Measurements from ENCODE around the gene SLU7.
"Not testable (repeated sequence)": the region's sequence is repeated elsewhere in the genome, so short reads cannot be mapped to it uniquely, and the experiment has no call there.

SLU7 gene

DNA sequence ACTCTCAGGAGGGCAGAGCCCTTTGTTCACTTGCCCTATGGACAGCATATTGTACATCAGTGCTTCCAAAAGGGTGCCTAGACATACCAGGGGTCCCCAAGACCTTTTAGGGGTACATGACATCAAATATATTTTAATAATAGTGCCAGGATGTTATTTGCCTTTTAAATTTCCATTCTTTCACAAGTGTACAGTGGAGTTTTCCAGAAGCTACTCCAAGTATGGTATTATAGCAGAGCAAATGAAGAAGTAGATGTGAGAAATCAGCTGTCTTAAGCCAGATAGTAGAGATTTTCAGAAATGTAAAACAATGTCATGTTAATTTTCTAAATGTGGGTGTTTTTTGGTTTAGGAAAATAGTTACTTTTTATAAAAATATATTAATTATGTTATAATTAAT lies 18.4 kb upstream of the SLU7 start:
- Histone ChIP-seq H3K27me3 (ENCODE audit: control insufficient read depth in 2 of 2, insufficient read depth in 2 of 2, low read length in 2 of 2) (no peaks in the 10 kb centered on the region), H3K4me1 (ENCODE audit: control insufficient read depth in 2 of 2, insufficient read depth in 2 of 2, low read length in 2 of 2) (peaks cover 5 to 8% of the 10 kb centered on the region in 2 donors), H3K9me3 (ENCODE audit: control insufficient read depth in 2 of 2, low read length in 2 of 2) (no peaks in the 10 kb centered on the region), H3K36me3 (ENCODE audit: control insufficient read depth in 2 of 2, insufficient read depth in 2 of 2, low read length in 2 of 2) (no peaks in the 10 kb centered on the region), H3K27ac (ENCODE audit: low read depth in 2 of 2, low read length in 2 of 2) (no peak overlapping the region), H3K9ac (ENCODE audit: low read depth in 1 of 2, low read length in 2 of 2) (no peak overlapping the region), H3K4me3 (ENCODE audit: low read length in 2 of 2) (no peak overlapping the region)

DNA sequence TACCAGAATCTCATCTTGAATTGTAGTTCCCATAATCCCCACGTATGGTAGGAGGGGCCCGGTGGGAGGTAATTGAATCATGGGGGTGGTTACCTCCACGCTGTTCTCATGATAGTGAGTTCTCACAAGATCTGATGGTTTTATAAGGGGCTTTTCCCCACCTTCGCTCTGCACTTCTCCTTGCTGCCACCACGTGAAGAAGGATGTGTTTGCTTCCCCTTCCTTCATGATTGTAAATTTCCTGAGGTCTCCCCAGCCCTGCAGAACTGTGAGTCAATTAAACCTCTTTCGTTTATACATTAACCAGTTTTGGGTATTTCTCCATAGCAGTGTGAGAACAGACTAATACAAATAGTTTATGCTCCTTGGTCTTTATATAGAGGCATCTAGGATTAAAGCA lies 17.8 kb upstream of the SLU7 start:
- not testable (repeated sequence) for H3K4me3 ChIP-seq (ENCODE audit: low read length in 2 of 2); H3K36me3 ChIP-seq (ENCODE audit: control insufficient read depth in 2 of 2, insufficient read depth in 2 of 2, low read length in 2 of 2); H3K9me3 ChIP-seq (ENCODE audit: control insufficient read depth in 2 of 2, low read length in 2 of 2); H3K4me1 ChIP-seq (ENCODE audit: control insufficient read depth in 2 of 2, insufficient read depth in 2 of 2, low read length in 2 of 2); H3K27ac ChIP-seq (ENCODE audit: low read depth in 2 of 2, low read length in 2 of 2); H3K27me3 ChIP-seq (ENCODE audit: control insufficient read depth in 2 of 2, insufficient read depth in 2 of 2, low read length in 2 of 2); H3K9ac ChIP-seq (ENCODE audit: low read depth in 1 of 2, low read length in 2 of 2)

GRCh38 chr5:160436017-160436416 lies 17.1 kb upstream of the SLU7 start:
- H3K36me3 ChIP-seq (ENCODE audit: control insufficient read depth in 2 of 2, insufficient read depth in 2 of 2, low read length in 2 of 2): no peaks in the 10 kb centered on the region
- no peak overlapping the region for H3K27ac ChIP-seq (ENCODE audit: low read depth in 2 of 2, low read length in 2 of 2)
- H3K4me3 ChIP-seq (ENCODE audit: low read length in 2 of 2): no peak overlapping the region
- no peaks in the 10 kb centered on the region for H3K9me3 ChIP-seq (ENCODE audit: control insufficient read depth in 2 of 2, low read length in 2 of 2)
- no peak overlapping the region for H3K9ac ChIP-seq (ENCODE audit: low read depth in 1 of 2, low read length in 2 of 2)
- no peaks in the 10 kb centered on the region for H3K27me3 ChIP-seq (ENCODE audit: control insufficient read depth in 2 of 2, insufficient read depth in 2 of 2, low read length in 2 of 2)
- H3K4me1 ChIP-seq (ENCODE audit: control insufficient read depth in 2 of 2, insufficient read depth in 2 of 2, low read length in 2 of 2): peaks cover 5 to 8% of the 10 kb centered on the region in 2 donors

DNA sequence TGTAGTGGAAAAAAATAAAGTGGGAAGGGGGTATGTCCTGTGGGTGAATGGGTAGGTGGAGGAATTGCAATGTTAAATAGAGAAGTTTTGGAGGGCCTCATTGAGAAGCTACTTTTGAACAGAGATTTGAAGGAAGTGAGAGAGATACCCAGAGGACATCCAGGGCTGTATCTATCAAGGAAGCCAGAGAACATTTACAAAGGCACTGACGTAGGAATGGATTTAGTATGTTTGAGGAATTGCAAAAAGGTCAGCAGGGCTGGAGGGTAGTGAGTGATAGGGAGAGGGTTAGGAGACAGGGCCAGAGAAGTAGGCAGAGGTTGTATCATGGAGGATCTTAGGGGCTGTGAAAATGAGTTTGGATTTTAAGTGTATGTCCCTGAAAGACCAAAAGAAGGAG lies 16.7 kb upstream of the SLU7 start:
- H3K9ac ChIP-seq (ENCODE audit: low read depth in 1 of 2, low read length in 2 of 2): no peak overlapping the region
- no peaks in the 10 kb centered on the region for H3K36me3 ChIP-seq (ENCODE audit: control insufficient read depth in 2 of 2, insufficient read depth in 2 of 2, low read length in 2 of 2)
- no peaks in the 10 kb centered on the region for H3K27me3 ChIP-seq (ENCODE audit: control insufficient read depth in 2 of 2, insufficient read depth in 2 of 2, low read length in 2 of 2)
- no peak overlapping the region for H3K4me3 ChIP-seq (ENCODE audit: low read length in 2 of 2)
- H3K27ac ChIP-seq (ENCODE audit: low read depth in 2 of 2, low read length in 2 of 2): no peak overlapping the region
- peaks cover 5 to 8% of the 10 kb centered on the region in 2 donors for H3K4me1 ChIP-seq (ENCODE audit: control insufficient read depth in 2 of 2, insufficient read depth in 2 of 2, low read length in 2 of 2)
- H3K9me3 ChIP-seq (ENCODE audit: control insufficient read depth in 2 of 2, low read length in 2 of 2): no peaks in the 10 kb centered on the region

GRCh38 chr5:160434022-160434531 lies 15.2 kb upstream of the SLU7 start:
- H3K4me3 ChIP-seq (ENCODE audit: low read length in 2 of 2): no peak overlapping the region
- no peaks in the 10 kb centered on the region for H3K27me3 ChIP-seq (ENCODE audit: control insufficient read depth in 2 of 2, insufficient read depth in 2 of 2, low read length in 2 of 2)
- no peak overlapping the region for H3K9ac ChIP-seq (ENCODE audit: low read depth in 1 of 2, low read length in 2 of 2)
- H3K36me3 ChIP-seq (ENCODE audit: control insufficient read depth in 2 of 2, insufficient read depth in 2 of 2, low read length in 2 of 2): no peaks in the 10 kb centered on the region
- H3K9me3 ChIP-seq (ENCODE audit: control insufficient read depth in 2 of 2, low read length in 2 of 2): no peaks in the 10 kb centered on the region
- peaks cover 5% of the 10 kb centered on the region in 2 donors for H3K4me1 ChIP-seq (ENCODE audit: control insufficient read depth in 2 of 2, insufficient read depth in 2 of 2, low read length in 2 of 2)
- no peak overlapping the region for H3K27ac ChIP-seq (ENCODE audit: low read depth in 2 of 2, low read length in 2 of 2)

GRCh38 chr5:160432787-160433186 lies 13.9 kb upstream of the SLU7 start:
- Histone ChIP-seq H3K9me3 (ENCODE audit: control insufficient read depth in 2 of 2, low read length in 2 of 2) (no peaks in the 10 kb centered on the region), H3K36me3 (ENCODE audit: control insufficient read depth in 2 of 2, insufficient read depth in 2 of 2, low read length in 2 of 2) (no peaks in the 10 kb centered on the region), H3K4me3 (ENCODE audit: low read length in 2 of 2) (no peak overlapping the region), H3K4me1 (ENCODE audit: control insufficient read depth in 2 of 2, insufficient read depth in 2 of 2, low read length in 2 of 2) (no peaks in the 10 kb centered on the region), H3K27ac (ENCODE audit: low read depth in 2 of 2, low read length in 2 of 2) (no peak overlapping the region), H3K9ac (ENCODE audit: low read depth in 1 of 2, low read length in 2 of 2) (no peak overlapping the region), H3K27me3 (ENCODE audit: control insufficient read depth in 2 of 2, insufficient read depth in 2 of 2, low read length in 2 of 2) (no peaks in the 10 kb centered on the region)

GRCh38 chr5:160432196-160432595 lies 13.3 kb upstream of the SLU7 start:
- Histone ChIP-seq H3K4me3 (ENCODE audit: low read length in 2 of 2) (no peak overlapping the region), H3K27me3 (ENCODE audit: control insufficient read depth in 2 of 2, insufficient read depth in 2 of 2, low read length in 2 of 2) (no peaks in the 10 kb centered on the region), H3K9ac (ENCODE audit: low read depth in 1 of 2, low read length in 2 of 2) (no peak overlapping the region), H3K36me3 (ENCODE audit: control insufficient read depth in 2 of 2, insufficient read depth in 2 of 2, low read length in 2 of 2) (peaks cover 0 to 3% of the 10 kb centered on the region in 2 donors), H3K4me1 (ENCODE audit: control insufficient read depth in 2 of 2, insufficient read depth in 2 of 2, low read length in 2 of 2) (no peaks in the 10 kb centered on the region), H3K9me3 (ENCODE audit: control insufficient read depth in 2 of 2, low read length in 2 of 2) (no peaks in the 10 kb centered on the region), H3K27ac (ENCODE audit: low read depth in 2 of 2, low read length in 2 of 2) (no peak overlapping the region)

- Histone ChIP-seq H3K4me3 (ENCODE audit: low read length in 2 of 2) (no peak overlapping the region), H3K27me3 (ENCODE audit: control insufficient read depth in 2 of 2, insufficient read depth in 2 of 2, low read length in 2 of 2) (no peaks in the 10 kb centered on the region), H3K27ac (ENCODE audit: low read depth in 2 of 2, low read length in 2 of 2) (no peak overlapping the region), H3K4me1 (ENCODE audit: control insufficient read depth in 2 of 2, insufficient read depth in 2 of 2, low read length in 2 of 2) (no peaks in the 10 kb centered on the region), H3K9me3 (ENCODE audit: control insufficient read depth in 2 of 2, low read length in 2 of 2) (no peaks in the 10 kb centered on the region), H3K36me3 (ENCODE audit: control insufficient read depth in 2 of 2, insufficient read depth in 2 of 2, low read length in 2 of 2) (peaks cover 0 to 3% of the 10 kb centered on the region in 2 donors), H3K9ac (ENCODE audit: low read depth in 1 of 2, low read length in 2 of 2) (no peak overlapping the region)
These were observed 8.7 kb upstream of the SLU7 start for GRCh38 chr5:160427607-160428006.

DNA sequence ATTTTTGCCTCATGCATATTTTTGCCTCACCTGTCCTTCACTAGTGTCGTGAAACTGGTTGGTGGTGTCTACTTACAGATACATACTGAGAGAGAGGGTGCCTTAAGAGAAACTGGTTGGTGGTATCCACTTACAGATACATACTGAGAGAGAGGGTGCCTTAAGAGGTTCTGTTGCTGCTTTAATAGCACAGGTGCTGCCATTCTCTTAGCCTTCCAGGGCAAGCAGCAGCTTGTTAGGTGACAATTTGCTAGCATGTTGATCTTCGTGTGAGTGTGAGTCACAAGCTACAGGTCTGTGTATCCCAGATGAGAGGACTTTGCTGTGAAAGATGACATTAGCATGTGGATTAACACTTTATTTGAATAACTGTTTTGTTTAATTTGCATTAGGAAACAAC lies 4.2 kb upstream of the SLU7 start:
- Histone ChIP-seq H3K27me3 (ENCODE audit: control insufficient read depth in 2 of 2, insufficient read depth in 2 of 2, low read length in 2 of 2) (no peaks in the 10 kb centered on the region), H3K36me3 (ENCODE audit: control insufficient read depth in 2 of 2, insufficient read depth in 2 of 2, low read length in 2 of 2) (peaks cover 0 to 3% of the 10 kb centered on the region in 2 donors), H3K4me3 (ENCODE audit: low read length in 2 of 2) (no peak overlapping the region), H3K4me1 (ENCODE audit: control insufficient read depth in 2 of 2, insufficient read depth in 2 of 2, low read length in 2 of 2) (peaks cover 5 to 6% of the 10 kb centered on the region in 2 donors), H3K27ac (ENCODE audit: low read depth in 2 of 2, low read length in 2 of 2) (no peak overlapping the region), H3K9ac (ENCODE audit: low read depth in 1 of 2, low read length in 2 of 2) (no peak overlapping the region), H3K9me3 (ENCODE audit: control insufficient read depth in 2 of 2, low read length in 2 of 2) (no peaks in the 10 kb centered on the region)

- Histone ChIP-seq H3K27me3 (ENCODE audit: control insufficient read depth in 2 of 2, insufficient read depth in 2 of 2, low read length in 2 of 2) (no peaks in the 10 kb centered on the region), H3K4me3 (ENCODE audit: low read length in 2 of 2) (peak within 1 kb of the TSS; percentile 80 to 83), H3K9ac (ENCODE audit: low read depth in 1 of 2, low read length in 2 of 2) (peak within 1 kb of the TSS; percentile 56 to 67), H3K4me1 (ENCODE audit: control insufficient read depth in 2 of 2, insufficient read depth in 2 of 2, low read length in 2 of 2) (peaks cover 8 to 10% of the 10 kb centered on the region in 2 donors), H3K9me3 (ENCODE audit: control insufficient read depth in 2 of 2, low read length in 2 of 2) (no peaks in the 10 kb centered on the region), H3K36me3 (ENCODE audit: control insufficient read depth in 2 of 2, insufficient read depth in 2 of 2, low read length in 2 of 2) (no peaks in the 10 kb centered on the region), H3K27ac (ENCODE audit: low read depth in 2 of 2, low read length in 2 of 2) (peak within 1 kb of the TSS; percentile 23 to 52)
These were observed 2.9 kb upstream of the SLU7 start, which contains the start of gene PTTG1 for GRCh38 chr5:160421625-160422258. Gene PTTG1, plus strand, starts transcription at chr5:160421855. Its CDS starts 458 bp downstream, at chr5:160422313.
